ENCODE measurements around the gene SAMD11.

The SAMD11 gene

DNA sequence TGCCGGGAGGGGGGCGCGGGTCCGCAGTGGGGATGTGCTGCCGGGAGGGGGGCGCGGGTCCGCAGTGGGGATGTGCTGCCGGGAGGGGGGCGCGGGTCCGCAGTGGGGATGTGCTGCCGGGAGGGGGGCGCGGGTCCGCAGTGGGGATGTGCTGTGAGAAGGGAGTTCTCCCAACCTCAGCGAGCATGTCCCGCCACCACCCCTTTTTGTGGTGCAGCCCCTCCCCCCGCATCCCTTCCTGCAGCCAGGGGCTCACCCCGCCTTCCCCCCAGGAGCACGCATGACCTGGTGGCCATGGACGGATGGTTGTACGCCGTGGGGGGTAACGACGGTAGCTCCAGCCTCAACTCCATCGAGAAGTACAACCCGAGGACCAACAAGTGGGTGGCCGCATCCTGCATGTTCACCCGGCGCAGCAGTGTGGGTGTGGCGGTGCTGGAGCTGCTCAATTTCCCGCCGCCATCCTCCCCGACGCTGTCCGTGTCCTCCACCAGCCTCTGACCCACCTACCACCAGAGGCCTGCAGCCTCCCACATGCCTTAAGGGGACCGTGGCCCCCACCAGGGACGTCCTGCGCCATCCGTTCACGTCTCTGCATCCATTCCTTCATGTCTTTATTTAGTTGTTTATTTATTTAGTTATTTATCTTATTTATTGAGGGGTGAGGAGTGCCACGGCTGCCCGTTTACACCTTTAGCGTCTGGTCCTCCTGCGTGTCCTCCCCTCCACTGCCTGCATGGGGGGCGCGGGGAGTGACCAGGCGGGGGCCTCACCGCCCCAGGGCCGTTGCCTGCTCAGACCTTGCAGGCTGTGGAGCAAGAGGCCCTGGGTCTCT is 41.2 kb downstream of the SAMD11 start:
- DNase-seq (ENCODE audit: insufficient read length) (no peak), FAIRE-seq (no peak)
- TF ChIP-seq POLR2A (IDR thresholded peaks at IDR 0.05; ENCODE audit: low read depth, low read length) (no peak), POLR2AphosphoS5 (IDR thresholded peaks at IDR 0.05; ENCODE audit: low read depth, low read length) (no peak), TAF1 (IDR thresholded peaks at IDR 0.05; ENCODE audit: borderline replicate concordance, low read depth, low read length) (no peak)

DNA sequence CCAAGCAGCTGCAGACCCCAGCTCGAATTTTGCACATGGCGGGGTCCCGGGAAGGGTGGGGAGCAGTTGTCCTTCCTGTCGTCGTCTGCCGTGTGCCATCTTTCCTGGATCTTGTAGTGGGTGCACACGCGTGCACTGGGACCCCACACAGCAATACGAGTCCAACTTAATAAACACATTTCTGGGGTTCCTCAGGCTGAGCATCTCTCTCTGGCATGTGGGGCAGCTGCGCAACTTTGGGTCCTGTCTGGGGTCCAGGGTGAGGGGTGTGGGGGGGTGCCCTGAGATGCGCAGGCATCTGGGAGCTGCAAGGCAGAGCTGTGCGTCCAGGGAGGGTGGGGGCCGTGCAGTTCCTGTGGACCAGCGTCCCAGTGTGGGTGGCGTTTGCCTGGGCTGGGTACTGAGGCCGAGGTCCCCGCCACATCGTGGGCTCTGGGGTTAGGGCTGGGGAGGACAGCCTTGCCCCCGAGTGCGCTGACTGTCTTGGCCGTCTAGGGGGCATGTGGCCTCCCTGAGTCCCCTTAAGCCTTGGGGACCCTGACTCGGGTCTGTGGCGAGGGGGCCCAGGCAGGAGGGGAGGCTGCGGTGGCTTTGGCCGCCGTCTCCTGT is 41.9 kb downstream of the SAMD11 start:
- DNase-seq (ENCODE audit: insufficient read length) (no peak), FAIRE-seq (no peak)
- no peak for TF ChIP-seq POLR2AphosphoS5 (IDR thresholded peaks at IDR 0.05; ENCODE audit: low read depth, low read length)
- TF ChIP-seq TAF1 (IDR thresholded peaks at IDR 0.05; ENCODE audit: borderline replicate concordance, low read depth, low read length) = no peak
- no peak for TF ChIP-seq POLR2A (IDR thresholded peaks at IDR 0.05; ENCODE audit: low read depth, low read length)

DNA sequence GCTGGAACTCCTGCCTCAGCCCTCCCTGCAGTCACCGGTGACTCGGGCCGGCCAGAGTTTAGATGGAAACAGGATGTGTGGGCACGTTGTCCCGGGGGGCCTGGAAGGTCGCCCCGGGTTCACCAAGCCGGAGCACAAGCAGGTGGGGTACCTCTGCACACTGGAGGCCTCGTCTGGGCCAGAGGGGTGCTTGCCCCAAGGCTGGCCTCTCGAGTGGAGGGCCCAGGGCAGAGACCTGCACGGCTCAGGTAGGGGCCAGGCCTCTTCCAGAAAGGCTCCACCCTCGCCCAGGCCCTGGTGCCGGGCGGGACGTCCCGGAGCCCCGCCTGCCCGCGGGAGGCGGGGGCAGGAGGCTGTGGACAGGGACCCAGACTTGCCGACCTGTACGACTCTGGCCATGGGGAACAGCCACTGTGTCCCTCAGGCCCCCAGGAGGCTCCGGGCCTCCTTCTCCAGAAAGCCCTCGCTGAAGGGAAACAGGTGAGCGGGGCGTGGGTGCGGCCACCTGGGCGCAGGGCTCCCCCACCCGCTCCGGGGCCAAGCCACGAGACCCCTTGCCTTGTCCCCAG is 42.5 kb downstream of the SAMD11 start, which contains the start of gene PLEKHN1:
Gene PLEKHN1, plus strand, starts transcription at position 348 of the 569 bp plus-strand sequence. Its CDS starts 50 bp downstream, at position 398.
- DNase-seq (ENCODE audit: insufficient read length) = no peak
- FAIRE-seq = peak; percentile 40
- TF ChIP-seq POLR2A (IDR thresholded peaks at IDR 0.05; ENCODE audit: low read depth, low read length) = no peak
- no peak for TF ChIP-seq POLR2AphosphoS5 (IDR thresholded peaks at IDR 0.05; ENCODE audit: low read depth, low read length)
- no peak for TF ChIP-seq TAF1 (IDR thresholded peaks at IDR 0.05; ENCODE audit: borderline replicate concordance, low read depth, low read length)

DNA sequence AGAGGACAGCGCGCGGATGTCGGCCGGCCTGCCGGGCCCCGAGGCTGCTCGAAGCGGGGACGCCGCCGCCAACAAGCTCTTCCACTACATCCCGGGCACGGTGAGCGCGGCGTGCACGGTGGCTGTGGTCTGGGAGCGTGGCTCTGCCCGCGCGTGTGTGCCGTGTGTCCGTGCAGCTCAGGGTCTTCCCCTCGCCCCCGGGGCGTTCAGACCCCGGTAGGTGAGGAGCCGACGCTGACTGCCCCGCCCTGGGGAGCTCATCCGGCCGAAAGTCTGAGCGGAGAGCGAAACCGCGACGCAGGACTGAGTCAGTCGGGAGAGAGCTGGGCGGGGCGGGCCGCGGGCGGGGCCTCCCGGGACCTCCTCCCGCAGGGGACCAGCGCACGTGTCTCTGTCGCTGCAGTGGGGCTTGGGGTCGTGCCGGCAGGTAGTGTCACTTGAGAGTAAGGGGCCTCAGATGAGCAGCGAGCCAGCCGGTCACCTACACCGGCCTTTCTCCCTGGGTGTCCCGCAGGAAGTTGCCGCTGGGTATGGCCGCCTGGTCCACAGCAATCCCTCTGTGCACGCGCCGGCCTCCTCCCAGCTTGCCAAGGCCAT is 43.1 kb downstream of the SAMD11 start:
- TF ChIP-seq TAF1 (IDR thresholded peaks at IDR 0.05; ENCODE audit: borderline replicate concordance, low read depth, low read length) (no peak), POLR2A (IDR thresholded peaks at IDR 0.05; ENCODE audit: low read depth, low read length) (no peak), POLR2AphosphoS5 (IDR thresholded peaks at IDR 0.05; ENCODE audit: low read depth, low read length) (no peak)
- FAIRE-seq (peak; percentile 89), DNase-seq (ENCODE audit: insufficient read length) (peak; percentile 97)

DNA sequence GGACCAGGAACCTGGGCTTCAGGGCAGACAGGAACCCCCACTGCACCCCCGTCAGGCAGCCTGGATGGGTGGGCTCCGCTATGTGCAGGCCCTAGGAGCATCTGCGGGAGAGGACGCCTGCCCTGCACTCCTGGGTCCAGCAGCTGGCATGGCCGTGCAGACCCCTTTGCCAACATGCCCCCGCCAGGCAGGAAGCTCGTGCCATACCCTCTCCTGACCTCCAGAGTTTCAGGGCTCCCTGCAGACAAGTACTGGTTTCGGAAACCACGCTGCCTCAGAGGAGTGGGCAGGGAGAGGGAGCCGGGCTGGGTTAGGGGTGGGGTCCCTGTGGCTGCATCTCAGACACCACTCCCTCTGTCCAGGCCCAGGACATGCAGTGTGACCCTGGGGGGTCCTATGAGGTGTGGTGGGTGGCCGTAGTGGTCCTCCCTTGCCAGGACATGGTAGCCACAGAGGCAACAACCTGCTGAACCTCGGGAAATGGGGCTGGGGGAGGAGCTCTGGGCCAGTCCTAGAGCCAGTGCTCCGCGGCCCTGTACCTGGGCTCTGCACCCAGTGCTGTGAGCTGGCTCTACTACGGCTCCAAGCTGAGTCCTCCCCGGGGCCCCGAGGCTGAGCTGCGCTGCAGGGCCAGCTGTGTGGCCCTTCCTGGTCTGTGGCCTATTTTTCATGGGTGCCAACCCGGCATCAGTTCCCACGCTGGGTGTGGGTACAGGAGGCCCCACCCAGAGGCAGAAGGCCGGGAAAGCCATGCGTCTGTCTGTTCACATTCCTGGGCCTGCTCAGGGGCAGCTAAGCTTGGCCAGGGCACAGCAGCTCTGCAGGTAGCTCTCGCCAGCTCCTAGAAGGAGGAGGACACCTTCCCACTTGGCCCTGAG is 44.0 kb downstream of the SAMD11 start:
- no peak for DNase-seq (ENCODE audit: insufficient read length)
- TF ChIP-seq TAF1 (IDR thresholded peaks at IDR 0.05; ENCODE audit: borderline replicate concordance, low read depth, low read length) = no peak
- TF ChIP-seq POLR2A (IDR thresholded peaks at IDR 0.05; ENCODE audit: low read depth, low read length) = no peak
- no peak for TF ChIP-seq POLR2AphosphoS5 (IDR thresholded peaks at IDR 0.05; ENCODE audit: low read depth, low read length)
- no peak for FAIRE-seq

DNA sequence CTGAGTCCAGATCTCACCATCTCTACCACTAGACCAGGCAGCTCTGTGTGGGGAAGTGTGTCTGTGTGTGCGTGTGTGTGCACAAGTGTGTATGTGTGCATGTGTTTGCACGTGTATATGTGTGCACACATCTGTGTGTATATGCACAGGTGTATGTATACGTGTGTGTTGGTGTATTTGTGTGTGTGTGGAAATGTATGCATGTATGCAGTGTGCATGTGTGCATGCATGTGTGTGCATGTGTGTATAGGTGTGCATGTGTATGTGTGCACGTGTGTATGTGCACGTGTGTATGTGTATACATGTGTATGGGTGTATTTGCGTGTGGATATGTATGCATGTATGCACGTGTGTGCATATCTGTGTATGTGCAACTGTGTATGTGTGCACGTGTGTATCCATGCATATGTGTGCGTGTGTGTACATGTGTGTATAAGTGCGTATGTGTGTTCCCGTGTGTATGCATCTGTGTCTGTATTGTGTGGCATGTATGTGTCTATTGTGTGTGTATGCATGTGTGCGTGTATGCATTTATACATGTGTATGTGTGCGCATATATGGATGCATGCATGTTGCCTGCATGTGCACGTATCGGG is 45.6 kb downstream of the SAMD11 start:
- TF ChIP-seq POLR2AphosphoS5 (IDR thresholded peaks at IDR 0.05; ENCODE audit: low read depth, low read length) (no peak), TAF1 (IDR thresholded peaks at IDR 0.05; ENCODE audit: borderline replicate concordance, low read depth, low read length) (no peak), POLR2A (IDR thresholded peaks at IDR 0.05; ENCODE audit: low read depth, low read length) (no peak)
- DNase-seq (ENCODE audit: insufficient read length) (no peak), FAIRE-seq (peak; percentile 51)

DNA sequence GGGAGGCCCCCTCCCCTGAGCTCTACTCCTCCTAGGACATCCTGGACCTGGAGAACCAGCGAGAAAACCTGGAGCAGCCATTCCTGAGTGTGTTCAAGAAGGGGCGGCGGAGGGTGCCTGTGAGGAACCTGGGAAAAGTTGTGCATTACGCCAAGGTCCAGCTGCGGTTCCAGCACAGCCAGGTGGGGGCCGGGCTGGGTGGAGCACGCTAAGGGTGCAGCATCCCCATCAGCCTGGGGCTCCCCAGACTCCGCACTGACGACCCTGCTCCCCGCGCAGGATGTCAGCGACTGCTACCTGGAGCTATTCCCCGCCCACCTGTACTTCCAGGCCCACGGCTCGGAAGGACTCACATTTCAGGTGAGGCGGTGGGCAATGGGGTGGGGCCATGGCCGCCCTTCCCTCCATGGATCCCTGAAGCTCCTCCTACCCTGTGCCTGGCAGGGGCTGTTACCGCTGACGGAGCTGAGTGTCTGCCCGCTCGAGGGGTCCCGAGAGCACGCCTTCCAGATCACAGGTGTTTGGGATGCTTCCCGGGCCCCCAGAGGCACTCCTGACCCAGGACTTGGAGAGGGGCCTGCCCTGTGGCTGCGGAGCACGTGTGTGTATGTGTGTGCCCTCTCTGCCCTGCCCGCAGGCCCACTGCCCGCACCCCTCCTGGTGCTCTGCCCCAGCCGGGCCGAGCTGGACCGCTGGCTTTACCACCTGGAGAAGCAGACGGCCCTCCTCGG is 46.7 kb downstream of the SAMD11 start:
- DNase-seq (ENCODE audit: insufficient read length) (no peak), FAIRE-seq (no peak)
- TF ChIP-seq TAF1 (IDR thresholded peaks at IDR 0.05; ENCODE audit: borderline replicate concordance, low read depth, low read length) (no peak), POLR2AphosphoS5 (IDR thresholded peaks at IDR 0.05; ENCODE audit: low read depth, low read length) (no peak), POLR2A (IDR thresholded peaks at IDR 0.05; ENCODE audit: low read depth, low read length) (no peak)

DNA sequence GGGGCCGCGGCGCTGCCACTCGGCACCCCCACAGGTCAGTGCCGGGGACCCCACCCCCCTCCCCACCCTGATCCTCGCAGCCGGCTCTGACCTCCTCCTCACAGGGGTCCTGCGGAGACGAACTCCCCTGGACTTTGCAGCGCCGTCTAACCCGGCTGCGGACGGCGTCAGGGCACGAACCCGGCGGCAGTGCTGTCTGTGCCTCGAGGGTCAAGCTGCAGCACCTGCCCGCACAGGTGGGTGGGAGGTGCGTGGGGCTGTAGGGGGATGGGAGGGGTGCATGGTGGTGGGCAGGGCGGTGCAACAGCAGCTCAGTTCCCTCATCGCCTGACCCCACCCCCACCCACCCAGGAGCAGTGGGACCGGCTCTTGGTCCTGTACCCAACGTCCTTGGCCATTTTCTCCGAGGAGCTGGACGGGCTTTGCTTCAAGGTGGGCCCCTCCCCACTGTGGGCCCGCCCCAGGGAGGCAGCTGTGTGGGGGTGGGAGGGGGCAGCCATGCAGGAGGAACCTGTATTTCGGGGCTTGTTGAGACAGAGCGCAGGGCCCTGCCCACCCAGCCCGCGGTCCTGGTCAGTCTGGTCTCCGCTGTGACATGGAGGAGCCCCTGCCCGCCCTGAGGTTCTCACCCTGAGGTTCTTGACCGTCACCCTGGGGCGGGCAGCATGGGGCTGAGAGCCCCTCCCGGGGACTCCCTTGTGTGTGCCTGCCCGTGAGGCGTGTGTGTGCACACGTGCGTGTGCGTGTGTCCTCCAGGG is 47.4 kb downstream of the SAMD11 start:
- no peak for DNase-seq (ENCODE audit: insufficient read length)
- no peak for TF ChIP-seq POLR2A (IDR thresholded peaks at IDR 0.05; ENCODE audit: low read depth, low read length)
- TF ChIP-seq POLR2AphosphoS5 (IDR thresholded peaks at IDR 0.05; ENCODE audit: low read depth, low read length) = no peak
- no peak for TF ChIP-seq TAF1 (IDR thresholded peaks at IDR 0.05; ENCODE audit: borderline replicate concordance, low read depth, low read length)
- no peak for FAIRE-seq

DNA sequence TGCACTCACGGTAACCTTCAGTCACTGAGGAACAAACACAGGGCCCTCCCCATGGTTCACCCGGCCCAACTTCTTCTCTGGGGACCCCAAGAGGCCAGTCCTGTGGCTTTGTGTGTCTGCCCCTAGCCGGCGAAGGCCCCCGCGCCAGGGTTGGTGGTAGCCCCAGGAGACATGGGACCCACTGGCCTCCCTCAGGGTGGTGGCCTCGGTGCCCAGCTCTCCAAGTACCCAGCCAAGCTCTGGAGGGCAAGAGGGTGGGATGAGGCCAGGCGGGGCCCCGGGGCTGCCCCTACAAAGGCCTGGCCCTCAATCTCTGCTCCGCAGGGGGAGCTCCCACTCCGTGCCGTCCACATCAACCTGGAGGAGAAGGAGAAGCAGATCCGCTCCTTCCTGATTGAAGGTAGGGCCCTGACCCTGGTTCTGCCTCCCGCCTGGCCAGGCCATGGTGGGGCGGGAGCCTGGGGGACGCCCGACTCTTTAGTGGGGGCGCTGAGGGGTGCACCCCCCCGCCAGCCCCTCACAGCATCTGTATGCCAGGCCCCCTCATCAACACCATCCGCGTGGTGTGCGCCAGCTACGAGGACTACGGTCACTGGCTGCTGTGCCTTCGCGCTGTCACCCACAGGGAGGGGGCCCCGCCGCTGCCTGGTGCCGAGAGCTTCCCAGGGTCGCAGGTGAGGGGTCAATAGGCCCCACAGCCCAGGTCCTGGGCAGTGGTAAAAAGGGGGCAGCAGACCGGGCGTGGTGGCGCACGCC is 48.2 kb downstream of the SAMD11 start:
- FAIRE-seq (no peak), DNase-seq (ENCODE audit: insufficient read length) (no peak)
- no peak for TF ChIP-seq TAF1 (IDR thresholded peaks at IDR 0.05; ENCODE audit: borderline replicate concordance, low read depth, low read length)
- no peak for TF ChIP-seq POLR2AphosphoS5 (IDR thresholded peaks at IDR 0.05; ENCODE audit: low read depth, low read length)
- no peak for TF ChIP-seq POLR2A (IDR thresholded peaks at IDR 0.05; ENCODE audit: low read depth, low read length)
